Hepatocyte (in vitro differentiated cells): ENCODE data around the gene SCAMP2.

Experiments used
- EZH2phosphoT487 ChIP-seq: fragments of 200-600 bp; sonication (generic); IDR thresholded peaks from one replicate; pipeline ENCODE4 v1.6.1; 2018; ENCODE audit warnings: antibody characterized with exemption, mild to moderate bottlenecking, low read depth, moderate library complexity; ENCODE audit not compliant: unreplicated experiment, severe bottlenecking
- TF ChIP-seq, protein P1 (sequence below): fragments of 200-600 bp; sonication (generic); IDR thresholded peaks from 2 replicates; pipeline ENCODE4 v1.5.1; 2016; ENCODE audit warnings: antibody characterized with exemption, mild to moderate bottlenecking; ENCODE audit not compliant: poor library complexity

DNA sequence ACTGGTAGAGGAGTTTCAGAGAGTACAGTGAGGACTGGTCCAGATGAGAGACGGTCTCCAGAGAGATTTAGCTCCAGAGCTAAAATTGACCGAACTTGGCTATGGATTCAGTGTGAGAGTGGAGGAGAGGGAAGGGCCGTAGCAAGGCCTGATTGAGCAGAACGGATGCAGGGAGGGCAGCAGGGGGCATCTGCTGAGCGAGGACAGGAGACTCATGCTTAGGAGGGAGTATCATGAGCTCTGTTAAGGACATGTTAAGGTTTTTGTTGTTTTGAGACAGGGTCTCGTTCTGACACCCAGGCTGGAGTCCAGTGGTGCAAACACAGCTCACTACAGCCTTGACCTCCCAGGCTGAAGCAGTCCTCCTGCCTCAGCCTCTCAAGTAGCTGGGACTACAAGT lies 68.2 kb downstream of the SCAMP2 start:
- TF ChIP-seq, protein P1, sequence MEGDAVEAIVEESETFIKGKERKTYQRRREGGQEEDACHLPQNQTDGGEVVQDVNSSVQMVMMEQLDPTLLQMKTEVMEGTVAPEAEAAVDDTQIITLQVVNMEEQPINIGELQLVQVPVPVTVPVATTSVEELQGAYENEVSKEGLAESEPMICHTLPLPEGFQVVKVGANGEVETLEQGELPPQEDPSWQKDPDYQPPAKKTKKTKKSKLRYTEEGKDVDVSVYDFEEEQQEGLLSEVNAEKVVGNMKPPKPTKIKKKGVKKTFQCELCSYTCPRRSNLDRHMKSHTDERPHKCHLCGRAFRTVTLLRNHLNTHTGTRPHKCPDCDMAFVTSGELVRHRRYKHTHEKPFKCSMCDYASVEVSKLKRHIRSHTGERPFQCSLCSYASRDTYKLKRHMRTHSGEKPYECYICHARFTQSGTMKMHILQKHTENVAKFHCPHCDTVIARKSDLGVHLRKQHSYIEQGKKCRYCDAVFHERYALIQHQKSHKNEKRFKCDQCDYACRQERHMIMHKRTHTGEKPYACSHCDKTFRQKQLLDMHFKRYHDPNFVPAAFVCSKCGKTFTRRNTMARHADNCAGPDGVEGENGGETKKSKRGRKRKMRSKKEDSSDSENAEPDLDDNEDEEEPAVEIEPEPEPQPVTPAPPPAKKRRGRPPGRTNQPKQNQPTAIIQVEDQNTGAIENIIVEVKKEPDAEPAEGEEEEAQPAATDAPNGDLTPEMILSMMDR = no peak
- TF ChIP-seq EZH2phosphoT487 = no peak
